Ovary (tissue), 9 donors: Measurements from ENCODE around the gene THTPA. TPM values are rescaled to one million over a fixed set of nuclear protein-coding genes. Genes with fewer than 3 reads are reported as not detected.
"Not testable (repeated sequence)": the region's sequence is repeated elsewhere in the genome, so short reads cannot be mapped to it uniquely, and the experiment has no call there.

ENCODE experiments used
- DNase-seq, 5 donors: peaks; one replicate each; pipeline ENCODE4 v3.0.0-alpha.2; 2019 to 2020
- H3K27ac ChIP-seq, 2 donors: fragments of 200-600 bp; one replicate each; pipeline versions ENCODE4 v1.5.1 to v1.8.0; 2019 to 2022
- H3K27me3 ChIP-seq: fragments of 200-600 bp; one replicate; pipeline ENCODE4 v1.8.0; 2022
- H3K36me3 ChIP-seq: fragments of 200-600 bp; sonication (generic); one replicate; pipeline ENCODE4 v1.5.1; 2019
- H3K4me1 ChIP-seq: one replicate; pipeline ENCODE4 v1.8.1; 2013; ENCODE audit warnings: mild to moderate bottlenecking, moderate library complexity; ENCODE audit not compliant: insufficient read depth
- H3K4me3 ChIP-seq: fragments of 200-600 bp; sonication (generic); one replicate; pipeline ENCODE4 v1.5.1; 2017
- H3K9me3 ChIP-seq, 2 donors: fragments of 200-600 bp in 1 of 2; sonication (generic) in 1 of 2; one replicate each; pipeline versions ENCODE4 v1.5.1 to v1.8.1; 2013 to 2019; ENCODE audit warnings: mild to moderate bottlenecking in 1 of 2, moderate library complexity in 1 of 2
- CTCF ChIP-seq, 3 donors: fragments of 450-650 bp in 2 of 3; fragments of 200-600 bp in 1 of 3; IDR thresholded peaks; one replicate each; pipeline versions ENCODE4 v1.5.1 to v1.8.0; 2016 to 2022; ENCODE audit warnings: antibody characterized with exemption in 3 of 3, mild to moderate bottlenecking in 1 of 3
- EP300 ChIP-seq: sonication (generic); formaldehyde crosslinking; IDR thresholded peaks from one replicate; pipeline ENCODE4 v1.6.1; 2017; ENCODE audit warnings: antibody characterized with exemption
- POLR2A ChIP-seq: fragments of 450-650 bp; IDR thresholded peaks from one replicate; pipeline ENCODE4 v1.6.1; 2017; ENCODE audit warnings: antibody characterized with exemption, mild to moderate bottlenecking, moderate library complexity
- WGBS, 3 donors: extraction: QIAGEN DNeasy Blood & Tissue Kit in 1 of 3; methylation state at CpG; one replicate each; pipeline versions ENCODE4 v1.1.5 to v1.1.7; 2013 to 2017; 5-methylcytosine and 5-hydroxymethylcytosine counted together
- intact Hi-C, 4 donors: fragments of 100-400 bp; cut with DNase I; formaldehyde crosslinking; loops; one replicate each; pipeline versions ENCODE4 v1.11.0 to v1.15.1; 2022 to 2023
- polyA plus RNA-seq, 2 donors: library from polyadenylated mRNA; stranded (reverse); fragments of 200-250 nt in 1 of 2; fragments of 350-450 nt in 1 of 2; fragmentation: Illumina TruSeq in 1 of 2; extraction: RNeasy Lipid Tissue Mini Kit (QIAGEN cat#74804) in 1 of 2; gene quantifications; one replicate each; pipeline ENCODE4 v1.2.3, GENCODE V29; 2013 to 2014
- total RNA-seq, 7 donors: library from RNA; depleted of rRNA in 2 of 7; stranded (reverse); fragments of >200 nt in 2 of 7; fragmentation: NEBNext Ultra II Directional in 3 of 7; extraction: Animal tissue kit (Norgen Biotek cat#: 25700) in 3 of 7; gene quantifications; one replicate each; pipeline versions ENCODE4 v1.1.0 to v1.2.4, GENCODE V29; 2016 to 2023
- donor health status: DM: no; HTN: no; CAD: no; lungs with moderate emphysema.
- donor health status: DM: no; HTN: no; CAD: no.
- donor health status: Bipolar disorder and iron deficiency.
- donor health status: DM: yes; HTN: yes; CAD: no.
- donor health status: DM: no; HTN: no; CAD: no.
- donor health status: DM: yes; HTN: yes; CAD: no.

Gene THTPA
- total and polyA plus RNA-seq, 9 donors = 11.5 to 22.3 (median 19.4) TPM

GRCh38 chr14:23608454-23608853 is 52.4 kb downstream of the THTPA start:
- TF ChIP-seq CTCF (IDR thresholded peaks at IDR 0.05) (no peak), POLR2A (no peak), EP300 (no peak)

DNA sequence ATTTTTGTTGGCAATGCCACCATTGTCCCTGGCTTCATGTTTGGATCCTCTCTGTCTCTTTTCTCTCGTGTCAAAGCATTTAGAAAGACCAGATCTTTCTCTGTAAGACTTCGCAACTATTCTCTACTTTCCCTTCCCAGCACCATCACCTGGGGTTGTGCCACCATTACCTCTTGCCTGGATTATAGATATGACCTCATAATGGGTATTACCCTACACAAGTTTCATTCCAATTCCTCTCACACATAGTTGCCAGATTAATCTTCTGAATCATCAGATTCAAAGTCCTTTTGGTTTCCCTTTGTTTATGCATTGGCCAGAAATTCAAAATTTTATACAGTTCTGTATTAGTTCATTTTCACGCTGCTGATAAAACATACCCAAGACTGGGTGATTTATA is 52.9 kb downstream of the THTPA start:
- H3K27ac ChIP-seq = no peak overlapping the region
- H3K9me3 ChIP-seq = no peaks in the 10 kb centered on the region
- H3K4me3 ChIP-seq = no peak overlapping the region
- H3K4me1 ChIP-seq = no peaks in the 10 kb centered on the region
- WGBS, 3 donors = 77 to 87% (median 86%) methylated on average over 3 of the region's 3 CpGs
- no peaks in the 10 kb centered on the region for H3K27me3 ChIP-seq
- intact Hi-C loops = no loop called here
- TF ChIP-seq CTCF (IDR thresholded peaks at IDR 0.05) = no peak
- TF ChIP-seq EP300 = no peak
- DNase-seq = no peak
- H3K36me3 ChIP-seq = no peaks in the 10 kb centered on the region

More at GRCh38 chr14:23608454-23608853, 52.4 kb downstream of the THTPA start:
- WGBS, 3 donors = 15 to 32% (median 20%) methylated on average over 1 of the region's 1 CpG
- Histone ChIP-seq H3K27ac (no peak overlapping the region), H3K4me3 (no peak overlapping the region), H3K27me3 (no peaks in the 10 kb centered on the region), H3K4me1 (no peaks in the 10 kb centered on the region), H3K36me3 (no peaks in the 10 kb centered on the region), H3K9me3 (no peaks in the 10 kb centered on the region)
- intact Hi-C loops = no loop called here
- no peak for DNase-seq

DNA sequence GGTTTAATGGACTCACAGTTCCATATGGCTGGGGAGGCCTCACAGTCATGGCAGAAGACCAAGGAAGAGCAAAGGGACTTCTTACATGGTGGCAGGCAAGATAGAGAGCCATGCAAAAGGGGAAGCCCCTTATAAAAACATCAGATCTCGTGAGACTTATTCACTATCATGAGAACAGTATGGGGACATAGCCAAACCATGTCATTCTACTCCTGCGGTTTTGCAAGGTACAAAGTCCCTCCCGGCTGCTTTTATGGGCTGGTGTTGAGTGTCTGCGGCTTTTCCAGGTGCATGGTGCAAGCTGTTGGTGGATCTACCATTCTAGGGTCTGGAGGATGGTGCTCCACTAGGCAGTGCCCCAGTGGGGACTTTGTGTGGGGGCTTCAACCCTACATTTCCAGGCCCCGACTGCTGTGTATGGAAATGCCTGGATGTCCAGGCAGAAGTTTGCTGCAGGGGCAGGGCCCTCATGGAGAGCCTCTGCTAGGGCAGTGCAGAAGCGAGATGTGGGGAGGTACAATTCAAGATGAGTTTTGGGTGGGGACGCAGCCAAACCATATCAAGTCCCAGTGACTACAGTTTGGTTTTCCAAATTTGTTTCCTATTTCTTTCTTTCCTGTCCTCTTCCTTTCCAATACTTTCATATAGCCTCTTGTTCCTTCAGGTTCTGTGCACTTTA is 53.5 kb downstream of the THTPA start:
- H3K4me3 ChIP-seq, H3K4me1 ChIP-seq, H3K27me3 ChIP-seq, intact Hi-C loops, H3K27ac ChIP-seq, H3K9me3 ChIP-seq, H3K36me3 ChIP-seq, DNase-seq: not testable (repeated sequence)
- WGBS, 3 donors = 64 to 65% (median 64%) methylated on average over 7 of the region's 7 CpGs

Other genes with a start within 250 kb of the THTPA start
- 10 to 100 TPM; 17.0 to 38.7 (median 29.1) TPM for gene BCL2L2, start 249.4 kb upstream of the THTPA start, total RNA-seq
- 10 to 100 TPM; 31.7 to 36.0 TPM for gene BCL2L2, start 249.4 kb upstream of the THTPA start, polyA plus RNA-seq
- gene PABPN1, start 234.8 kb upstream of the THTPA start, total RNA-seq = 100 to 1,000 TPM in 5 of 7 donors, 10 to 100 TPM in 2; 37.2 to 164 (median 136) TPM
- 100 to 1,000 TPM in 1 of 2 donors, 10 to 100 TPM in 1; 93.4 to 117 TPM for gene PABPN1, start 234.8 kb upstream of the THTPA start, polyA plus RNA-seq
- 10 to 100 TPM; 25.0 to 48.0 (median 38.5) TPM for gene SLC22A17, start 203.4 kb upstream of the THTPA start, total RNA-seq
- 10 to 100 TPM in 1 of 2 donors, 1 to 10 TPM in 1; 8.9 to 32.7 TPM for gene SLC22A17, start 203.4 kb upstream of the THTPA start, polyA plus RNA-seq
- 10 to 100 TPM; 13.8 to 44.2 (median 34.6) TPM for gene EFS, start 191.1 kb upstream of the THTPA start, total RNA-seq
- gene EFS, start 191.1 kb upstream of the THTPA start, polyA plus RNA-seq = 10 to 100 TPM; 10.8 to 22.2 TPM
- gene IL25, start 183.5 kb upstream of the THTPA start, total RNA-seq = not detected
- not detected for gene IL25, start 183.5 kb upstream of the THTPA start, polyA plus RNA-seq
- under 1 TPM in 1 of 7 donors, not detected in 6; 0.48 TPM for gene CMTM5, start 179.2 kb upstream of the THTPA start, total RNA-seq
- 1 to 10 TPM in 1 of 2 donors, under 1 TPM in 1; 0.16 to 1.1 TPM for gene CMTM5, start 179.2 kb upstream of the THTPA start, polyA plus RNA-seq
- 1 to 10 TPM in 1 of 7 donors, under 1 TPM in 3, not detected in 3; 0.07 to 1.1 (median 0.74) TPM for gene MYH6, start 148.0 kb upstream of the THTPA start, total RNA-seq
- under 1 TPM in 1 of 2 donors, not detected in 1; 0.31 TPM for gene MYH6, start 148.0 kb upstream of the THTPA start, polyA plus RNA-seq
- 1 to 10 TPM in 1 of 7 donors, under 1 TPM in 2, not detected in 4; 0.92 to 1.1 (median 0.96) TPM for gene MYH7, start 120.6 kb upstream of the THTPA start, total RNA-seq
- under 1 TPM in 1 of 2 donors, not detected in 1; 0.93 TPM for gene MYH7, start 120.6 kb upstream of the THTPA start, polyA plus RNA-seq
- gene NGDN, start 86.6 kb upstream of the THTPA start, total RNA-seq = 10 to 100 TPM; 32.9 to 51.6 (median 38.4) TPM
- gene NGDN, start 86.6 kb upstream of the THTPA start, polyA plus RNA-seq = 10 to 100 TPM; 48.5 to 57.5 TPM
- gene ZFHX2, start 4.5 kb upstream of the THTPA start, total RNA-seq = 1 to 10 TPM in 5 of 7 donors, under 1 TPM in 2; 0.48 to 2.3 (median 2.0) TPM
- gene ZFHX2, start 4.5 kb upstream of the THTPA start, polyA plus RNA-seq = under 1 TPM; 0.34 to 0.63 TPM
- 100 to 1,000 TPM in 3 of 7 donors, 10 to 100 TPM in 4; 76.3 to 129 (median 92.8) TPM for gene AP1G2, start 11.5 kb downstream of the THTPA start, total RNA-seq
- gene AP1G2, start 11.5 kb downstream of the THTPA start, polyA plus RNA-seq = 10 to 100 TPM; 32.0 to 80.4 TPM
- 10 to 100 TPM in 4 of 7 donors, 1 to 10 TPM in 3; 7.4 to 43.5 (median 10.1) TPM for gene JPH4, start 22.5 kb downstream of the THTPA start, total RNA-seq
- 10 to 100 TPM; 19.9 to 22.1 TPM for gene JPH4, start 22.5 kb downstream of the THTPA start, polyA plus RNA-seq
- 10 to 100 TPM in 4 of 7 donors, 1 to 10 TPM in 3; 1.6 to 46.6 (median 14.9) TPM for gene DHRS2, start 80.1 kb downstream of the THTPA start, total RNA-seq
- 10 to 100 TPM; 12.5 to 28.5 TPM for gene DHRS2, start 80.1 kb downstream of the THTPA start, polyA plus RNA-seq